ENCODE results near the gene DDX42.

DDX42 gene, protein sequence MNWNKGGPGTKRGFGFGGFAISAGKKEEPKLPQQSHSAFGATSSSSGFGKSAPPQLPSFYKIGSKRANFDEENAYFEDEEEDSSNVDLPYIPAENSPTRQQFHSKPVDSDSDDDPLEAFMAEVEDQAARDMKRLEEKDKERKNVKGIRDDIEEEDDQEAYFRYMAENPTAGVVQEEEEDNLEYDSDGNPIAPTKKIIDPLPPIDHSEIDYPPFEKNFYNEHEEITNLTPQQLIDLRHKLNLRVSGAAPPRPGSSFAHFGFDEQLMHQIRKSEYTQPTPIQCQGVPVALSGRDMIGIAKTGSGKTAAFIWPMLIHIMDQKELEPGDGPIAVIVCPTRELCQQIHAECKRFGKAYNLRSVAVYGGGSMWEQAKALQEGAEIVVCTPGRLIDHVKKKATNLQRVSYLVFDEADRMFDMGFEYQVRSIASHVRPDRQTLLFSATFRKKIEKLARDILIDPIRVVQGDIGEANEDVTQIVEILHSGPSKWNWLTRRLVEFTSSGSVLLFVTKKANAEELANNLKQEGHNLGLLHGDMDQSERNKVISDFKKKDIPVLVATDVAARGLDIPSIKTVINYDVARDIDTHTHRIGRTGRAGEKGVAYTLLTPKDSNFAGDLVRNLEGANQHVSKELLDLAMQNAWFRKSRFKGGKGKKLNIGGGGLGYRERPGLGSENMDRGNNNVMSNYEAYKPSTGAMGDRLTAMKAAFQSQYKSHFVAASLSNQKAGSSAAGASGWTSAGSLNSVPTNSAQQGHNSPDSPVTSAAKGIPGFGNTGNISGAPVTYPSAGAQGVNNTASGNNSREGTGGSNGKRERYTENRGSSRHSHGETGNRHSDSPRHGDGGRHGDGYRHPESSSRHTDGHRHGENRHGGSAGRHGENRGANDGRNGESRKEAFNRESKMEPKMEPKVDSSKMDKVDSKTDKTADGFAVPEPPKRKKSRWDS

DNA sequence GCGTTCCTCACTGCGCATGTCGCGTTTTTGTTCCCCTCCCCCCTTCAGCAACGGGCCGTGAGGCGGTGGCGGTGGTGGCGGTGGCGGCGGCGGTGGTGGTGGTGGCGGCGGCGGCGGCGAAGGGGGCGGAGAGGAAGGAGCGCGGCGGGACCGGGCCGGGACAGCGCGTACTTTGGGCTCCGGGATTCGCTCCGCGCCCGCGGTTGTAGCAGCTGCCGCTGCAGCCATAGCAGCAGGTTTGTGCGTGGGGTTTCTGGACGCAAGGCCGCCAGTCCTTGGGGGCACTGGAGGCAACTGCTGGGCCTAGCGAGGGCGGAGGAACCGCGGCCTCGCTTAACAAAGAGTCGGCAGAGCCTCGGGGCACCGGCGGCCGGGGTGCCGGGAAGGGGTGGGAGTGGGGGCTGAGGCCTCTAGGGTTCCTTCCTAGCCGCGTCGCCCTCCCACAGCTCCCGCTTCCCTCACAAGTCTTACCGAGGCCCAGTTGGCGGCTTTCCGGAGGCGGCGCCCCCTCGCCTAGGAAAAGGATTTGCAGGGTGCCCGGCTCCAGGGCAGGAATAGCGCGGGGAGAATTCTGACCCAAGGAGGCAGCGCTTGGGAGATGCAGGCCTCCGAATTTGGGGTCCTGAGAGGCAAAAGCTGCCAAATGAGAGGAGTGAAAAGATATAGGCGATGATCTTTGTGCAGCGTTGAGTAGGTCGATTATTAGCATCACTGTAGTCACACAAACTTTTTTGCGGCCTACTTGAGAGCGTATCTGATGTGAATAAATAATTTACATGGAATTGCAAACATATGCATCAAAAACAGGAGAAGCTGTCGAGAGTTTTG is at the start of gene DDX42:
DDX42 (plus strand) TSS at position 30 of the 828 bp plus-strand sequence. CDS start 12,880 bp downstream, outside the sequence.
- peak in 1 of 2 experiments; percentile 87 for DNase-seq

DNA sequence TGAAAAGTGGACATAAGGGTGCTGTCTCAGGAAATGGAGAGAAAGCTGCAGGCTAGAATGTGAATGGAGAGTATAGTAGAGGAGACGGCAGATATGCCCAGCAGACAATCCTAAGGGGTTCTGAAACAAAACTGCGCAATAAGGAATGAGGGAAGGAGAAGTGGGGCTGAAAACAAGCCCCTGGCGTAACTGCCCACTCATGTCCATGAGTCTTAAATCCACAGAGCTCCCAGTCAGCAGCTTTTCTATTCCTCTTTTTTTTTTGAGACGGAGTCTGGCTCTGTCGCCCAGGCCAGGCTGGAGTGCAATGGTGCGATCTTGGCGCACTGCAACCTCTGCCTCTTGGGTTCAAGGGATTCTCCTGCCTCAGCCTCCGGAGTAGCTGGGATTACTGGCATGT is 38.3 kb upstream of the DDX42 start:
- DNase-seq: no peak

DNA sequence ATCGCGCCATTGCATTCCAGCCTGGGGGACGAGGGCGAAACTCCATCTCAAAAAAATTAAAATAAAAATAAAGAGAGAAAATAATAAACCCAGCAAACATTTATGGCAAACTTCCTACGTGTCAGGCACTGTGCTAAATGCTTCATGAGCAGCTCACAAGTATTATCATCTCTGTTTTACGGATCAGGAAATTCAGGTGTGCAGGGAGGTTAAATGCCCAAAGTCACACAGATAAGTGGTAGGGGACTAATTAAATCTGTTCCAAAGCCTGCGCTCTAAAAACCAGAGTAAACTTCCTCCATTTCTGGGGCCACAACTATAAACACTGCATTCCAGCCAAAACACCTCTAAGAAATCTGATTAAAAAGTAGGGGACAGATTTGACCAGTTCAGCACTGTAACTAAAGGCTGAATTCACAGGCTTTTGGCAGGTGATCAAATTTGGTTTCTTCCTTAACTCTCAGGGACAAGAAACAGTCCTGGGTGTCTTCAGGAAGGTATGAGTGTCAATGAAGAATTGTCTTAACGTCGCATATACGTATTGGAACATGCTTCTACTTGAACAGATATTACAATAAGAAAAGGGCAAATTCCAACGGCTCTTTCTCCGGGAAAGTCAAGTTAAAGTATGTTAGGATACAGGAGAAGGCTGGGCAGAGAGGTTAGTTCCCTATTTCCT is 33.4 kb upstream of the DDX42 start:
- DNase-seq: no peak

DNA sequence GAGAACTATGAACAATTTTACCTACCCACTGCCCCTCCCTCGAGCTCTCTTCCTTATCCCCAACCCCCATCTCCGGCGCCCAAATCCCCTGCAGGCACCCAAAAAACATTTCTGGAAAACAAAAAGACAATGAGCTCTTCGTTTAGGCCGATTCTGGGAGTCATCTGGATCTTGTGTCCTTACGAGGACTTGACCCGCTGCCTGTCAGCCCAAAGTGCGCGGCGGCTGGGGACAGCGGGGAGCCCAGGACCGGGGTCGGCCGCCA is 32.9 kb upstream of the DDX42 start:
- DNase-seq: no peak

DNA sequence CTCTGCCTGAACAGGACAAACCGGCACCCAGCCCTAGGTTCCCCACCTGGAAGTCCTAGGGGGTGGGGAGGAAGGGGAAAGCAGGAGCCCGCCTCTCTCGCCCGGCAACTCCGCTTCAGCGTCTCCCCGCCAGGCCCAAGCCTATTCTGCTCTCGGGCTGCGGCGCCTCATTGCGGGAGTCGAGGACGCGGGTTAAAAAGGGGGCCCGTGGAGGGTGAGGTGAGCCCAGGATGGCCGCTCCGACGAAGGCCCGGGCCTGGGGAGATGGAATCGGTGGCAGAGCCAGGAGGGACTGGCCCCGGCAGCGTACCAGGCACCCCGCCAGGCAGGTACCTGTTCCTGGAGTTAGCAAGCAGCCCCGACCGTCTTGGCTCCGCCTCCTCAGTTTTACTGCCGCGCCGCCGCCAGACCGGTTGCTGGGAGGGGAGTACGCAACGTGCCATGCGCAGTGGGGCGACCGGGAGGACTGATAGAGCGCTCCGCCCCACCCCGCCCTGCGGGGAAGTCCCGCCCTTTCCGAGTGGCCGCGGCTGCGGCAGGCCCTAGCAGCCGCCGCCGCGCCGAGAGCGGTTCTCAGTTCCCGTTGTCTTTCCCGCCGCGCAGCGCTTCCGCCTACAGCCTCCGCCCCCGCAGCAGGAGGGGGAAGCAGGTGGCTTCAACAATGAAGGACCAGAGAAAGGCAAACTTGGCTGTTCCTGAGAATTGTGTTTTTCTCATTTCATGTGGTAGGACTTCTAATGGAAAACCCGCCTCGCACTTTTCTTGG is 32.4 kb upstream of the DDX42 start, which contains the start of gene STRADA:
STRADA (minus strand) TSS at position 392 of the 766 bp plus-strand sequence. CDS start 13,430 bp downstream, outside the sequence.
- DNase-seq: peak; percentile 98 to 99

DNA sequence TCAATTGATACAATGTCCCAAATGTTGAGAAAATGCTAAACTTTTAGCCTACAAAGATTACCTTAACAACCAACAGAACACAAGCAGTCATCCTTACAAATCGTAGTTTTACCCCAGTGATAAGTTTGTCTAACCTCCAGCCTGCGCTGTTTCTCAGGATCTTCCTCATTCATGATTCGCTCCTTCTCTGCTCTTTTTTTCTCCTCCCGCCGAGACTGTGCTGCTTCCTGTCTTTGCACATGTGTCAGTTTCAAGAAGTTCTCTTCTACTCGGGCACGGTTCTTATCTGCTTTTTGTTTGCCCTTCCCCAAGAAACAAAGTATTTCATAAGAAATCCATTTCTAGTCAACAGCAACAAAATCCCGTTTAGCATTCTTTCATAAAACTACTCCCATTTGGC is 22.2 kb upstream of the DDX42 start:
- DNase-seq: no peak

DNA sequence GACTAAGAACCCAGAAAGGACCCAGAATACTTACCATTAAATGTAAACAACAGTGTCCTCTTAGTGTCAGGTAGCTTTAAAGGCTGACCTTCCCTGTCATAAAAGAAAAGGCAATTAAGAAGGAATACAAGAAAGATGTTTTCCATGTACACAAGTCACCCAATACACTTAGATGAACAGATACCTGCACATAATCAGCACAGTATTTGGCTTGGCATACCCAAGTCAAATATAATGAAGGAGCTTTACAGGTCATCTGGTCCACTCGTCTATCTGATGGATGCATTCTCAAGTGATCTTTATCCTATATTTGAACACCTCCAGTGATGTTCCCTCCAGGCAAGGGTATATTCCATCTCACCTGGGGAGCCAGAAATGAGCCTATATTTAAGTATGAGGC is 21.3 kb upstream of the DDX42 start:
- no peak for DNase-seq

DNA sequence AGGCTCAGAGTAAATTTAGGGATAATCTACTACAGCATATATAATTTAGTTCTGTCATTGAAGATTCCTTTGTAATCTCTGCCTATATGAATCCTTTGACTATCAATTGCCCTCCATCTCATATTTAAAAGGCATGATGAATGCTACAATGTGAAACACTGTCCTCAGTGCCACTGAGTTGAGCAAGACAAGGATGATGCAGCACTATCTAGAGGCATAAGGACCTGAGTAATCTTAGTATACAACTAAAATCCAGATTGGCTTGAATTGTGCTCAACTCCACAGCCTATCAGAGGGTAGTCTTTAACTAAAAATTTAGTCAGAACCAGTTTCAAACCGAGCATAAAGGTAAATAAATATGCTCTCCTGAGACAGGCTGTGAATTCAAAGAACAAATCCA is 20.8 kb upstream of the DDX42 start:
- DNase-seq: no peak

DNA sequence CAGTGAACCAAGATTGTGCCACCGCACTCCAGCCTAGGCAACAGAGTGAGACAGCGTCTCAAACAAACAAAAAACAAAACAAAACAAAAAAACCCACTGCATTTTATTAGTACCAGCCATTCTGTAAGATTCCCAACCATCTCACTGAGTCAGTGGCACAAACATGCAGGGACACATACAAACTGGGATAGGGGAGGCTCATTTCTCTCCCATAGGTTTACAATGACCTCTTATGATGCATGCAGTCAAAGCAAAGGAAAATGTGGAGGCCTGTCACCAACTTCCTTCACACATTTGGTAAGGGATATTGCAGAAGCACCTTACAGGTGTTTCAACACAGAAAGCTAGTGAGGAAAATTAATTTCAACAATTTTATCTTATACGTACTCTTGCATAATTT is 19.9 kb upstream of the DDX42 start:
- DNase-seq: no peak

DNA sequence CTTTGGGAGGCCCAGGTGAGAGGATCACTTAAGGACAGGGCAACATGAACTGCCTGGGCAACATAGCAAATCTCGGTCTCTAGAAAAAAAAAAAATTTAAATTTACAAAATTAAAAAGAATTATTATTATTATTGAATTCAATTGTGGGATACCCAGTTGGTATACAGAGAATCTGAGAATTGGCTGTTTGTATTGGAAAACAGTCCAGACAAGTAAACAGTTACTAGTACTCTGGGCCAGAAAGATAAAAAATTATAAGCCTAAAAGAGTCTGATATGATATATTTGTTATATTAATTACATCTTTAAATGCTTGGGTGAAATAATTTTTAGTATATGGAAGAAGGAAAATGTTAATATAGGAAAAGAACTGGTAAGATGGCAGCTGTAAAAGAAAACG is 15.5 kb upstream of the DDX42 start:
- no peak for DNase-seq

DNA sequence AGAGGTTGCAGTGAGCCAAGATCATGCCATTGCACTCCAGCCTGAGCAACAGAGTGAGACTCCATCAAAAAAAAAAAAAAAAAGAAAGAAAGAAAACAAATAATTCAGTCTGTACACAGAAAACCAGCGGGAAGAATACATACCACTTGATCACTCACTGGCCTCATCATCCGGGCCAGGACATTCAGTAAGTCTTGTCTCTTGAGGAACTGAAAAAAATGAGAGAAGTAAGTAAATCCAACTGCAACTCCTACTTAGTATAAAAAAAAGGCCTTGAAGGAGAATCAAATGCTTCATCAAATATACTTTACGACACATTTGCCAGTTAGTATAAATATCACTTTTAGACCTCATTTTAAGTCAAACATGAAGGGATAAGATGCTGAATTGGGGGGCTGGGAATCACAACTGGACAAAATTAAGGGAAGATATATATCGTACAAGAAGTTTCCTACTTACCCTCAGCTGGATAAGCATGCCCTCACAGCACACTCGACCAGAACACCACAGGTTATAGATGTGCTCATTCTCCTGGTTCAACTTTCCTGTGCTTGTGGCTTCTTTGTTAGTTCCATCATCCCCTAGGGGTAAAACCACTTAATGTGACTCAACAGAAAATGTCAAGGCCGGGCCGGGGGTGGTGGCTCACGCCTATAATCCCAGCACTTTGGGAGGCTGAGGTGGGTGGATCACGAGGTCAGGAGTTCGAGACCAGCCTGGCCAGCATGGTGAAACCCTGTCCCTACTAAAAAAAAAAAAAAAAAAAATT is 13.0 kb upstream of the DDX42 start:
- DNase-seq: no peak

DNA sequence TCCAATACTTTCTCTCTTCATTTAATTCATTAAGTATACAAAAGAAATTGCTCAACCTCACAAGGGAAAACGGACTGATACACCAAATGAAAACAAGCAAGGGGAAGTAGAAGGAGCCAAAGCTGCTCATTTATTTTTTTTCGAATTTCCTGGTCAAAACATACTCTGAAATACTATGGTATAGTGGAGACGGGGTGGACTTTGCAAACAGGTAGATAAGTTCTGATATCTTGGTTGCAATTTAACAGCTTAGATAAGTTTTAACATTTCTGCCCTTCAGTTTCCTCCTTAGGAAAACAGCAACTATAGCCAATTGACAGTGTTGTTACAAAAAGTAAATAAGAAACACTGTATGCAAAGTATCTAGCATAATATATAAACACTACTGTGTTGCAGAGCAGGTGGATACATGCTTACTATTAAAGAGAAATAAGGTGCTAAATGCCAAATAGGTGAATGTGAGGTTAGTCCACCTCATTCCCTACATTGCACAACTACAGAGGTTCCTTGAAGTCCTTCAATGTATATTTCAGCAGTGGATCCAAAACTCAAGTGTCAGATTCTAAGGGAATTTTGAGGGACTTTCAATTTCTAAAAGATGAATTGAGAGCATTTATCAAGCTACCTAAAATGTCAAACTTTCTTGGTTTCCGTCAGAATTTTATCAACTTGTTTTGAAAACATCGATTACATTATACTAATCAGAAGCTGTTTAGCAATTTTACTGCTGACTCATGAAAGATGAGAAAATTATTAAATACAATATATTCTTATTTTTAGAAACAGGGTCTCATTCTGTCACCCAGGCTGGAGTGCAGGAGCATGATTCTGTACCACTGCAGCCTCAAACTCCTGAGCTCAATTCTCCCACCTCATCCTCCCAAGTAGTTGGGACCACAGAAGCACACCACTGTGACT is 11.6 kb upstream of the DDX42 start:
- no peak for DNase-seq

DNA sequence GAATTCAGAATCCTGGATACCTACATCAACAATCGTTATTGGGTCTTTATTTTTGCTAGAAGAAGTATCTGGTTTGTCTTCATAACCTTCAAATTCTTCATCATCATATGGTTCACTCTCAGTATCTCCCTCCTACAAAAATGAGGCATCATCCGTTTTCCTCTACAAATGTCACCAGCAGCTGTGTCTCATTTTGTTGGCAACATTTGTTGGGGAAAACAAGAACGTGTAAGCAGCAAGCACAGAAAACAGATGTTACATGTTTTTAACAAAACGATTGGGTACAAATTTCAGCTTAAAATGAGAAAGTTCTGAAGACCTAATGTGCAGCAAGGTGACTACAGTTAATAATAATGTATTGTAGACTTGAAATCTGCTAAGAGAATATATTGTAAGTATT is 9.3 kb upstream of the DDX42 start:
- no peak for DNase-seq

DNA sequence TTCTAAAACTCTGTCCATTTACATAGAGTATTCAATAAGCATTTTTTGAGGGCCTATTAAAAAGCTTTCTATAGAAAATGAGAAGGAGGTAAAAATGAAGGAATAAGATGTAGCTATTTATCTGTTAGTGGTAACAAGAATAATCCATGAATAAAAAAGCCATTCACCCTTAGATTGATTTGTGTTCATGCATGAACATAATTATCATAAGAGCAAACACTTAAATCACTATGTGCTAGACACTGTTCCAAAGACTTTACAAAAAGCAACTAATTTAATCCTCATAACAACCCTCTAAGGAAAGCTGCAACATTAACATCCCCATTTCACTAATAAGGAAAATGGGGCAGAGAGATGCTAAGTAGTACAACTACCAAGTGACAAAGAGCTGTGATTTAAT is 7.2 kb upstream of the DDX42 start:
- DNase-seq: no peak

DNA sequence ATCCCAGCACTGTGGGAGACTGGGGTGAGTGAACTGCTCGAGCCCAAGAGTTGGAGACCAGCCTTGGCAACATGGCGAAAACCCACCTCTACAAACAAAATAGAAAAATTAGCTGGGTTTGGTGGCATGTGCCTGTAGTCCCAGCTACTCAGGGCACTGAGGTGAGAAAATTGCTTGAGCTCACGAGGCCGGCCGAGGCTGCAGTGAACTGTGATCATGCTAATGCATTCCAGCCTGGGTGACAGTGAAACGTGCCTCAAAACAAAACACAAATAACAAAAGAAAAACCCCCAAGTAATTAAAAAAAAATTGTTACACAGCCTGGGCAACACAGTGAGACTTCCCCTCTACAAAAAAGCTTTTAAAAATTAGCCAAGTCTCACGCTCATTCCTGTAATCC is 5.5 kb upstream of the DDX42 start:
- no peak for DNase-seq

DNA sequence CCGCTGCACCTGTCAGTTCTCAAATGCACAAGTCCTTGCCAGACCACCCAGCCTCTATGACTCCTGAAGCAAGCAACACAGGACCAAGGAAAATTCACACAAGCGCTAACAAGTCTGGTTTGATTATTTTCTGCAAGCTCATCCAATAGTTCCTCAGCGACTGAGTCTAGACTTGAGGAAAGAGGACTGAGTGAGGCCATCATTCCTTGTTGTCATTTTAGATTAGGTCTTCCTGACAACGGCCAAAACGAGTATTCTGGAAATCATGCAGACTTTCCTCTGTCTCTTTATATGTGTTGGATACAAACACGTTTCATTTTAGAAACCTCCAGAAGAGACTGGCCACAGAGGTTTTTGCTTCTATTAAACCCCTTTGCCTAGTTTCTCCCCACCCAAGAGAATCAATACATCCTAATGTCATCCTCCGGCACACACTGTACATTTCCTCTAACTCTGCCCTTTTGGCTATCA is 1.1 kb upstream of the DDX42 start:
- DNase-seq: no peak

DNA sequence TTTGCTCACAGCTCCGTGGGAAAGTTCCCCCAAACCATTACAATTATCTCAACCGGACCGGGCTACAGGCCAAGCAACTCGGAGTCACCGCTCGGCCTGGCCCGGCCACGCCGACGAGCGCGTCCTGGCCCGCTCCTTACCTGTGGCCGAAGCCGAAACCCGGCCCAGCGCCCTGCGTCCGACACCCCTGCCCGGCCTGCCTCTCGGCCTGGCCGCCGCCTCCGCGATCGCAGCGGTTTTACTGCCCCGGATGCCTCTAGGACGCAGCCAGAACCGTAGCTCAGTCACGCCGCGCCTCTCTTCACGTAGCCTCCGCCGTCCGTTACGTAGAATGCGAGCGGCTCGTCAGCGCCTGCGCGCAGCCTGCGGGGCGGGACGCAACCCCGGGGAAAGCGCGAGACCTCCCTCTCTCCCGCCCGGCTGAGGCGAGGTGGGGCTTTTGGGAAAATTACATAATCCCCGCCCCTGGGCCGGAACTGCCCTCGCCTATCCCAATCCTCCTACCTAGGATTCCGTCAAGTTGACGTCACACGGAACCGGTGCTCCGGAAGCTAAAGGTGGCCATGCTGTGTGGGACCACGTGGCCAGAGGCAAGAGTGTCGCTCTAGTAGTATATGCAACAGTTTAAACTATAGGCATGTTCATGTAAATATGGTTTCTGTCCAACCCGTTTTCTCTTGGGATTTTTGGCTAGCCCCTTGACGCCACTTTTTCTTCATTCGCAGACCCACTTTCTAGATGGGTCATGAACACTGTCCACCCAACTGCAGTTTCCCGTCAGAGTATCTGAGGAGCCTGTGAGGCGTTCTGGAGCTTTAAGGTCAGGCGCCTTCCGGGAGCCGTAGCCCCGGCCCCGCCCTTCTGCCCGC is 464 bp upstream of the DDX42 start, which contains the start of gene CCDC47:
CCDC47 (minus strand) TSS at position 326 of the 869 bp plus-strand sequence. CDS start 7,422 bp downstream, outside the sequence.
- peak; percentile 95 to 99 for DNase-seq

DNA sequence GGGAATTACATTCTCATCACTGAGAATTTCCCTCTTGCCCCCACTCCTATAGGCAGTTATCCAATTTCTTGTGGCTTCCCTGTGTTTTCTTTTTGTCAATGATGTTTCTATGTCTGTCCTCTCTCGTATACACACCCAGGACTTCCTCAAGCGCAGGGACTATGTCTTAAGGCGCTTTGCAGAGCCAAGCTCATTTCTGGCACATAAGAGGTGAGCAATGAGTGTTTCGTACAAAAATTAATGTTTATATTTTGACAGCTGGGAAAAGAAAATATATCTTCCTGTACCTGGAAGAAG is 947 bp downstream of the DDX42 start:
- DNase-seq: no peak

DNA sequence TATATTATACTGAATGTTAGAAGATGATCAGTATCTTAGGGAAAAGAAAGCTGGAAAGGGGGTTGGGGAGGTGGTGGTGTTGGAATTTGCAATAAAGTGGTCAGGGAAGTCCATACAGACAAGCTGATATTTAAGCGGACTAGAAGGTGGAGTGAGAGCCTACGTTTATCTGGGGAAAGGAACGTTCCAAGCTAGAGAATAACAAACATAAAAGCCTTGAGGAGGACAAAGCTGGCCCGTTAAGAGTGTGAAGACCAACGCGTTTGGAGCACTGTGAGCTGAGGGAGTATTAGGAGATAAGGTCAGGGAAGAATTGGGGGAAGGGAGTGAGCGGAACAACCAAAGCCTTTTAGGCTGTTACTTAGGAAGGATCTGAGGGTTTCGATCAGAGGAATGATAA is 1.4 kb downstream of the DDX42 start:
- no peak for DNase-seq
